ENCODE measurements around the gene MYH8.

The MYH8 gene

GRCh38 chr17:10380631-10381408, 40.9 kb downstream of the MYH8 start:
- no peak for DNase-seq

- DNase-seq = no peak
Measured at GRCh38 chr17:10372906-10373305, 48.8 kb downstream of the MYH8 start, which contains the start of gene MYH13. Gene MYH13, minus strand, starts transcription at chr17:10373006. Its CDS starts 8,476 bp downstream, at chr17:10364530.

GRCh38 chr17:10370016-10370608, 51.6 kb downstream of the MYH8 start:
- no peak for DNase-seq

DNA sequence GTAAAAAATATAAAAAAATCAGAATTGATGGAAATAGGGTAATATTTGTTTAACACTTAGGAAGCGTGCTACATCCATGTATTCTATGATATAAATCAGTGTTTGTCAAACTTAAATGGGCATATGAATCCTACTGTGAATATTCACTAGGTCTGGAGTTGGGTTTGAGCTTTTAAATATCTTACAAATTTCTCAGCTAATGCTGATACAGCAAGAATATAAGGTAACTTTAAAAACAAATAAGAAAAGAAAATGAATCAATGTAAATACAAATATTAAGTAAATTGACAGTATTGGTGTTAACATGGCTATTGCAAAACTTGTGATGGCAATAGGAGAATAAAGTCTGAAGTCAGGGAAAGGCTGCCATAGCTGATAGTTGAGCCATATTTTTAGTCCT, 52.5 kb downstream of the MYH8 start:
- DNase-seq = no peak

DNA sequence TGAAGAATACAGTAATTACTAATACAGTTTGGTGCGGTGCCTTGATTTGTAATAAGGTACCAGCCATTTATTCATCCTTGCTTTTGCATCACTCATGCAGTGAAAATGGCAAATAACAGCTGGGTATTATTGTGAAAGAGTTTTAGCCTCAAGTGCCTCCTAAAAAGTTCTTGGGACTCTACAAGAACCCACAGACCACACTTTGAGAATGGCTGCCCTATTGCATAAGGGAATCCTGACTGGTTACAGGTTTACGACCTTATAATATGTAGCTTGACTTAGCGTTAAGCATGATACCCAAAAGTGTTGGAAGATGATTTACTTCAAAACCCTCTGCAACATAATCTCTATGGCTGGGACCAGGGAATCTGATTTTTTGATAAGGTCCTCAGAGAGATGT, 53.2 kb downstream of the MYH8 start:
- DNase-seq = no peak

DNA sequence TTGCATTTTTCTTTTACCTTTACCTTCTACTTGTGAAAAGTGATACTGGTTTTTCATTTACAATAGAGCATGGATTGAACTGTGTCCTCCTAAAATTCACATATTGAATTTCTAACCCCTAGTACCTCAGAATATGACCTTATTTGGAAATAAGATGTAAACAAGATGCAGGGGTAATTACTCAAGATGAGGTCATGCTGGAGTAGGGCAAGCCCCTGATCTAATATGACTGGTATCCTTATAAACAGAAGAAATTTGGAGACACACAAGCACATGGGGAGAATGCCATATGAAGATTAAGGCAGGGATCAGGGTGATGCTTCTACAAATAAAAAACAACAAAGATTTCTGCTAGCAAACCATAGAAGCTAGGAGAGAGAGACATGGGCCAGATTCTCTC, 61.2 kb downstream of the MYH8 start:
- no peak for DNase-seq

GRCh38 chr17:10357768-10358167, 64.0 kb downstream of the MYH8 start:
- DNase-seq = no peak

GRCh38 chr17:10354651-10355050, 67.1 kb downstream of the MYH8 start:
- DNase-seq = no peak

GRCh38 chr17:10352893-10353292, 68.9 kb downstream of the MYH8 start:
- DNase-seq = no peak

GRCh38 chr17:10349403-10349802, 72.3 kb downstream of the MYH8 start:
- no peak for DNase-seq

- DNase-seq = no peak
Measured at GRCh38 chr17:10344816-10345215, 76.9 kb downstream of the MYH8 start.
